Activated naive CD8-positive, alpha-beta T cell treated with anti-CD3 and anti-CD28 coated beads, Interleukin-2, amount 10 ng/mL, durations not matched to agents 7 days and 5 days (primary cell): ENCODE results near the gene TMEM108. TPM values are rescaled to one million over a fixed set of nuclear protein-coding genes. Genes with fewer than 3 reads are reported as not detected.

ENCODE experiments used
- ATAC-seq: fragments of 150-1000 bp; cut with Tn5 transposase; one replicate; pipeline ENCODE4 v1.10.0; 2021; ENCODE audit warnings: low read depth, moderate library complexity
- POLR2A ChIA-PET: fragments of 350-600 bp; sonication (Branson Sonifier 250); formaldehyde crosslinking; loops from one replicate; lab custom pipeline; 2021; ENCODE audit warnings: antibody characterized with exemption; lab: Charles Lee
- DNase-seq: peaks from one replicate; pipeline ENCODE4 v3.0.0; 2021
- H3K27ac Mint-ChIP-seq: one replicate; pipeline ENCODE4 v1.8.0; 2022; ENCODE audit warnings: mild to moderate bottlenecking, mixed read lengths
- H3K27me3 Mint-ChIP-seq: one replicate; pipeline ENCODE4 v1.8.0; 2022; ENCODE audit warnings: mild to moderate bottlenecking, moderate library complexity, mixed read lengths
- H3K36me3 Mint-ChIP-seq: one replicate; pipeline ENCODE4 v1.8.0; 2021; ENCODE audit warnings: mild to moderate bottlenecking, mixed read lengths
- H3K4me1 Mint-ChIP-seq: one replicate; pipeline ENCODE4 v1.8.0; 2021; ENCODE audit warnings: mixed read lengths
- H3K4me3 Mint-ChIP-seq: one replicate; pipeline ENCODE4 v1.8.0; 2022; ENCODE audit warnings: mild to moderate bottlenecking, moderate library complexity, mixed read lengths
- H3K9me3 Mint-ChIP-seq: one replicate; pipeline ENCODE4 v1.8.0; 2021; ENCODE audit warnings: mixed read lengths
- total RNA-seq, 2 experiments: library from RNA; stranded (reverse); gene quantifications; one replicate each; pipeline ENCODE4 v1.2.3, GENCODE V29; 2021

Gene TMEM108
- total RNA-seq, 2 experiments from 2014 or later: not detected

GRCh38 chr3:133381346-133382109 lies 343.3 kb downstream of the TMEM108 start:
- Mint-ChIP-seq H3K36me3 (no peaks in the 10 kb centered on the region), H3K27me3 (peaks cover 3% of the 10 kb centered on the region), H3K27ac (no peak overlapping the region), H3K4me1 (no peaks in the 10 kb centered on the region), H3K9me3 (no peaks in the 10 kb centered on the region), H3K4me3 (no peak overlapping the region)
- DNase-seq (no peak), ATAC-seq (no peak)
- POLR2A ChIA-PET: no interaction called here

- ATAC-seq (no peak), DNase-seq (no peak)
- Mint-ChIP-seq H3K9me3 (no peaks in the 10 kb centered on the region), H3K4me1 (no peaks in the 10 kb centered on the region), H3K36me3 (no peaks in the 10 kb centered on the region), H3K27me3 (peaks cover 3% of the 10 kb centered on the region), H3K4me3 (no peak overlapping the region), H3K27ac (no peak overlapping the region)
- POLR2A ChIA-PET: no interaction called here
These were observed 345.0 kb downstream of the TMEM108 start for GRCh38 chr3:133383175-133383574.

GRCh38 chr3:133383741-133384140 lies 345.6 kb downstream of the TMEM108 start:
- Mint-ChIP-seq H3K9me3 (no peaks in the 10 kb centered on the region), H3K36me3 (no peaks in the 10 kb centered on the region), H3K4me3 (no peak overlapping the region), H3K4me1 (no peaks in the 10 kb centered on the region), H3K27ac (no peak overlapping the region), H3K27me3 (peaks cover 3% of the 10 kb centered on the region)
- POLR2A ChIA-PET: no interaction called here
- DNase-seq (no peak), ATAC-seq (no peak)

GRCh38 chr3:133384331-133385027 lies 346.3 kb downstream of the TMEM108 start:
- H3K36me3 Mint-ChIP-seq: no peaks in the 10 kb centered on the region
- H3K4me3 Mint-ChIP-seq: no peak overlapping the region
- H3K9me3 Mint-ChIP-seq: no peaks in the 10 kb centered on the region
- ATAC-seq: peak; percentile 89
- POLR2A ChIA-PET: no interaction called here
- H3K27ac Mint-ChIP-seq: no peak overlapping the region
- H3K4me1 Mint-ChIP-seq: no peaks in the 10 kb centered on the region
- peak; percentile 51 for DNase-seq
- H3K27me3 Mint-ChIP-seq: peaks cover 3% of the 10 kb centered on the region

GRCh38 chr3:133386876-133387275 lies 348.7 kb downstream of the TMEM108 start:
- DNase-seq (no peak), ATAC-seq (no peak)
- Mint-ChIP-seq H3K27ac (no peak overlapping the region), H3K4me1 (no peaks in the 10 kb centered on the region), H3K9me3 (no peaks in the 10 kb centered on the region), H3K4me3 (no peak overlapping the region), H3K27me3 (peaks cover 3% of the 10 kb centered on the region), H3K36me3 (no peaks in the 10 kb centered on the region)
- POLR2A ChIA-PET: no interaction called here

GRCh38 chr3:133387341-133387740 lies 349.1 kb downstream of the TMEM108 start:
- no peak for ATAC-seq
- H3K4me3 Mint-ChIP-seq: no peak overlapping the region

GRCh38 chr3:133388696-133389395 lies 350.7 kb downstream of the TMEM108 start:
- Mint-ChIP-seq H3K36me3 (no peaks in the 10 kb centered on the region), H3K27ac (no peak overlapping the region), H3K4me3 (no peak overlapping the region), H3K9me3 (no peaks in the 10 kb centered on the region), H3K27me3 (peaks cover 3% of the 10 kb centered on the region), H3K4me1 (peaks cover 6% of the 10 kb centered on the region)
- no peak for DNase-seq
- POLR2A ChIA-PET: no interaction called here
- ATAC-seq: no peak

More at GRCh38 chr3:133387341-133387740, 349.1 kb downstream of the TMEM108 start:
- Mint-ChIP-seq H3K36me3 (no peaks in the 10 kb centered on the region), H3K27ac (no peak overlapping the region), H3K9me3 (no peaks in the 10 kb centered on the region), H3K27me3 (peaks cover 3% of the 10 kb centered on the region), H3K4me1 (no peaks in the 10 kb centered on the region)
- DNase-seq: no peak
- POLR2A ChIA-PET: no interaction called here

- Mint-ChIP-seq H3K36me3 (peaks cover 2% of the 10 kb centered on the region), H3K27ac (no peak overlapping the region), H3K27me3 (peaks cover 2% of the 10 kb centered on the region), H3K9me3 (peaks cover 2% of the 10 kb centered on the region), H3K4me3 (no peak overlapping the region), H3K4me1 (peaks cover 10% of the 10 kb centered on the region)
- POLR2A ChIA-PET: no interaction called here
- no peak for DNase-seq
- ATAC-seq: no peak
These were observed 352.5 kb downstream of the TMEM108 start for GRCh38 chr3:133390715-133391114.

GRCh38 chr3:133393204-133393603 lies 355.0 kb downstream of the TMEM108 start:
- Mint-ChIP-seq H3K4me1 (peaks cover 10% of the 10 kb centered on the region), H3K9me3 (peaks cover 2% of the 10 kb centered on the region), H3K4me3 (no peak overlapping the region), H3K36me3 (peaks cover 2% of the 10 kb centered on the region), H3K27ac (no peak overlapping the region), H3K27me3 (no peaks in the 10 kb centered on the region)
- POLR2A ChIA-PET: no interaction called here
- ATAC-seq (no peak), DNase-seq (no peak)

GRCh38 chr3:133393691-133394474 lies 355.7 kb downstream of the TMEM108 start:
- POLR2A ChIA-PET: no interaction called here
- no peak overlapping the region for H3K4me3 Mint-ChIP-seq

GRCh38 chr3:133394561-133395311 lies 356.5 kb downstream of the TMEM108 start:
- DNase-seq: no peak
- peaks cover 10% of the 10 kb centered on the region for H3K4me1 Mint-ChIP-seq
- ATAC-seq: no peak
- H3K27me3 Mint-ChIP-seq: no peaks in the 10 kb centered on the region
- peaks cover 2% of the 10 kb centered on the region for H3K36me3 Mint-ChIP-seq
- POLR2A ChIA-PET: no interaction called here
- H3K9me3 Mint-ChIP-seq: peaks cover 2% of the 10 kb centered on the region
- H3K27ac Mint-ChIP-seq: no peak overlapping the region
- H3K4me3 Mint-ChIP-seq: no peak overlapping the region

More at GRCh38 chr3:133393691-133394474, 355.7 kb downstream of the TMEM108 start:
- no peak for DNase-seq
- no peak for ATAC-seq
- no peaks in the 10 kb centered on the region for H3K27me3 Mint-ChIP-seq
- peaks cover 2% of the 10 kb centered on the region for H3K36me3 Mint-ChIP-seq
- no peak overlapping the region for H3K27ac Mint-ChIP-seq
- peaks cover 2% of the 10 kb centered on the region for H3K9me3 Mint-ChIP-seq
- peaks cover 10% of the 10 kb centered on the region for H3K4me1 Mint-ChIP-seq

- H3K27me3 Mint-ChIP-seq: no peaks in the 10 kb centered on the region
- DNase-seq: no peak
- H3K4me3 Mint-ChIP-seq: no peak overlapping the region
- H3K36me3 Mint-ChIP-seq: peaks cover 2% of the 10 kb centered on the region
- POLR2A ChIA-PET: no interaction called here
- peaks cover 10% of the 10 kb centered on the region for H3K4me1 Mint-ChIP-seq
- no peak for ATAC-seq
- H3K9me3 Mint-ChIP-seq: peaks cover 2% of the 10 kb centered on the region
- H3K27ac Mint-ChIP-seq: no peak overlapping the region
These were observed 358.7 kb downstream of the TMEM108 start for GRCh38 chr3:133396906-133397305.
